Left colon (tissue), 2 donors: ENCODE measurements around the gene LTBP2. TPM values are rescaled to one million over a fixed set of nuclear protein-coding genes. Genes with fewer than 3 reads are reported as not detected.
A peak's percentile ranks its signal among the peaks of the same experiment; 100 is the strongest.

Experiments
- ATAC-seq: fragments of 200-7000 bp; cut with Tn5 transposase; one replicate; pipeline ENCODE4 v1.9.1; 2020; ENCODE audit warnings: mild to moderate bottlenecking, moderate library complexity
- DNase-seq, 2 donors: peaks; one replicate each; pipeline ENCODE4 v3.0.0-alpha.2; 2020
- intact Hi-C, 2 donors: fragments of 100-400 bp; cut with DNase I in 1 of 2; cut with micrococcal nuclease in 1 of 2; formaldehyde crosslinking; loops; one replicate each; pipeline versions ENCODE4 v1.11.2 to v1.14.0; 2022; cut with DNase I, micrococcal nuclease
- total RNA-seq, 2 donors: library from RNA; stranded (reverse); fragmentation: NEBNext Ultra II Directional; extraction: Animal tissue kit (Norgen Biotek cat#: 25700); gene quantifications; one replicate each; pipeline ENCODE4 v1.2.1, GENCODE V29; 2021
- donor health status: DM: no; HTN: no; CAD: no.
- donor health status: DM: yes; HTN: yes; CAD: no.

Gene LTBP2
- total RNA-seq, 2 donors from 2014 or later = 2.8 to 6.4 TPM

DNA sequence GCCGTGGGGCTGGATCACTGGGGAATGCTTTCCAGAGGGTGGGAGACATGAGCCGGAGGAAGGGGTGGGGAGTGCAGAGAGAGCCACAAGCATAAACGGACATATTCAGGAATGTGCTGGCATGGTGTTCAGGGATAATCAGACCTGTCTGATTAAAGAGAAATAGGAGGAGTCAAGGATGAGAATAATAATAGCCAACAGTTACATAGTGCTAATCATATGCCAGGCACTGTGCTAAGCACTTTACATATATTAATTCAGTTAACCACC is 43.7 kb downstream of the LTBP2 start:
- ATAC-seq = no peak
- no peak for DNase-seq
- intact Hi-C loops = no loop called here

- ATAC-seq (no peak), DNase-seq (no peak)
- intact Hi-C loops = no loop called here
These were observed 44.2 kb downstream of the LTBP2 start for GRCh38 chr14:74567646-74568379.

- intact Hi-C loops = no loop called here
- DNase-seq = no peak
- ATAC-seq = no peak
These were observed 44.8 kb downstream of the LTBP2 start for GRCh38 chr14:74567219-74567618.

DNA sequence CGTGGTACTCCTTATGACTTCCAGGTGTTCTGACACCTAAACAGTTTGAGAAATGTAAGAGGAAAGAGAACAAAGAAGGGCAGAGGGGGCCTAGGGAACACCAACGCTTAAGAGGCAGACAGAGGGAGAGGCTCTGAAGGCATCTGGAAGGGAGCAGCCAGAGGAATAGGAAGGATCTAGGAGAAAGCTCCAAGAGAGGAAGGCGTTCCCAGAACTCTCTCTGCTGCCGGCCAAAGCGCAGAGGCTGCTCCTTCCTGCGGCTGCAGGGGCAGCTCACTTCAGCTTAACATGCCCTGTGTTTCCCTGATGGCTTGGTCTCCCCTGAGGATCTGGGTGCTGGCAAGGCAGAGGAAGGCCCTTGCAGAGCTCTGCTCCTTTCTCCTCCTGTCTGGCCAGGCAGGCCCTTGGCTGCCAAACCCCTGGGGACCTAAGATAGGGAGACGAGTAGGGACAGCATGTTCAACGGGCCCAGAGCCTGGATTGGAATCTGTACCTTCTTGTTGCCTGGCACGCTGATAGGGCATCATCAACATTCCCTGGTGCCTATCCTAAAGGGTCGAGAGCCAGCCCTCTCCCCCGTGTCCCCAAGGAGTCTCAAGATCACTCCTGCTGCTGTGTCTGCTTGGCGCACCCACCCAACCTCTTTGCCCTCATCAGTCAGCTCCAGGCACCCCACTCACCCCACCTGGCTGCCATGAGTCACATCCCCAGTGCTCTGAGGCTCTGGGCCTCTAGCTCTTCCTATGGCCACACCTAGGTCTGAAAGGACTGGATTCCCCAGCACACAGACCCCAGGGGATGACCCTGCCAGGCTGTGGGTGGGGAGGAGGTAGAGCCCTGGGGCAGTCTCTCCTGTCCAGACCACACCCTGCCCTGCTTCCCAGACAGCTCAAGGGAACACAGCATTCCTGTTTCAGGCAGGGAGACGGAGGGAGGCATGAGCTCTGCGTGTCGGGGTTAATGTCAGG is 45.6 kb downstream of the LTBP2 start:
- intact Hi-C loops = no loop called here
- DNase-seq = no peak
- ATAC-seq = no peak

DNA sequence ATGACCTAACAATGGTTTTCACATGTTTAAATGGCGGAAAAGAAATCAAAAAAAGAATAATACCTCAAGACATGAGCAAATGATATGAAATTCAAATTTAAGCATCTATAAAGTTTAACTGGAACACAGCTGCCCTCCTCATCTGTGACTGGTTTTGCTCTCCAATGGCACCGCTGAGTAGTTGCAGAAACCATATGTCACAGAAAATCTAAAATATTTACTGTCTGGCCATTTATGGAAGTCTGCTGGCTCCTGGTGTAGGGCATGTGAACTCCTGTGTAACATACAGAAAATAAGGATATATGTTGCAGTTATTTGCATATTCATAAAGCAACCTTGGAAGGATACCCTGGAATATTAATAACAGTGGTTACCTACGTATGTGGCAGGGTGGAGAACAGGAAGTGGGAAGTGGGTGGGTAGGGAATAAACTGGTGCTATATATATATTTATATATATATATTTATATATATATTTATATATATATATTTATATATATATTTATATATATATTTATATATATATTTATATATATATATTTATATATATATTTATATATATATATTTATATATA is 48.4 kb downstream of the LTBP2 start:
- DNase-seq (no peak), ATAC-seq (no peak)
- intact Hi-C loops = no loop called here

GRCh38 chr14:74563233-74563585 is 48.8 kb downstream of the LTBP2 start:
- intact Hi-C loops = no loop called here
- no peak for ATAC-seq

DNA sequence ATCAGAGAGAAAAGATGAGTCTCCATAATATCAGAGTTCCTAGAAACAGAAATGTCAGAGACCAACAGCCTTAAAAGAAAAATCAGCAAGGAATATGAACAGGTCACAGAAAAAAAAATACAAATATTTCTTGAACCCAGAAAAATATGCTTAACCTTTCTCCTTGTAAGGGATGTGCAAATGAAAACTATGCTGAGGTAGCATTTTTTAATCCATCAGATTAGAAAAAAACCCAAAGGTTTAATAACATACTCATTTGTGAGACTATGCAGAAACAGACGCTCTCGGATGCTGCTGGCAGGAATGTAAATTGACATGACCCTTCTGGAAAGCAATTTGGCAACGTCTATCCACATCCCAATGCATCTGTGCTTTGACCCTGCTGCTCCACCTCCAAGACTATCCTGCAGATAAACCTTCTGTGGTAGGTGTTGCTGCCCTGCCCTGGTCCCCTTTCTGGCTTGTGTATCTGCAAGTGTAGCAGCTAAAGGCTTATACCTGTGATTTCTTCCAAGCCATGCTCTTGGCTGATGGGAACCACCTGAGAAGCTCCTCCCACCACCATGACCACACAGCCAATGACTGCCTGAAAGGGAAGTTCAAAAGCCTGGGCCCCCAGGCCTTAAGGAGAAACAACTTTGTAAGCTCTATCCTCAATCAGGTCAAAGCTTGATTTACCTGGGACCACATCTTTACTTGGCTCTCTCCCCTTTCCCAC is 49.4 kb downstream of the LTBP2 start:
- no peak for DNase-seq
- intact Hi-C loops = no loop called here
- ATAC-seq = no peak

More at GRCh38 chr14:74563233-74563585, 48.8 kb downstream of the LTBP2 start:
- no peak for DNase-seq

- ATAC-seq (no peak), DNase-seq (no peak)
- intact Hi-C loops = no loop called here
These were observed 53.4 kb downstream of the LTBP2 start for GRCh38 chr14:74558655-74559054.

- no peak for ATAC-seq
- no peak for DNase-seq
- intact Hi-C loops = no loop called here
These were observed 54.3 kb downstream of the LTBP2 start for GRCh38 chr14:74557691-74558090.

GRCh38 chr14:74555476-74556050 is 56.5 kb downstream of the LTBP2 start:
- intact Hi-C loops = no loop called here
- DNase-seq (no peak), ATAC-seq (no peak)

DNA sequence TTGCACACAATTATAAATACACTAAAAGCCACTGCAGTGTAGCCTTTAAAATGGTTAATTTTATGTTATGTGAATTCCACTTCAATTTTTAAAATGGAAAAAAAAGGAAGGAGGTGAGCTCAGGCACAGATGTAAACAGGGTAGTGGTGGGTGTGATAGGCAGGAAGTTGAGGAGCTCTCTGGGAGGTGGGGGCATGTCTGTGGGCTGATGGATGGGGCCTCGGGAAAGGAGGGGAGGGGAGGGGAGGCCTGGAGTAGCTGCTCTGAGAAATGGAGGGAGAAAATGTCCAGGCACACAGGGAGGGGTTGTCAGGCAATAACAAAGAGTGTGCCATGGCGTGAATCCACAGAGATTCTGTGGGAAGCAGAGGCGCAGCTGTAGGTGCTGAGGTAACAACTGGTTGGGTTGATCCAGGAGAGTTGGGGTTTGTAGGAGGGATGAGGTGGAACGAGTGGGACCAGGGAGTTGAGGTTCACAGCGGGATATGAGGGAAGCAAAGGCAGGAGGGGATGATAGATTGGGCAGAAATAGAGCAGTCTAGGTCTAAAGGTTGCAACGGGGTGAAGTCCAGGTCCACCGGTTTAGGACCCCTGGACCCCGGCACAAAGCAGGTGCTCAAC is 57.2 kb downstream of the LTBP2 start:
- ATAC-seq (no peak), DNase-seq (no peak)
- intact Hi-C loops = no loop called here

DNA sequence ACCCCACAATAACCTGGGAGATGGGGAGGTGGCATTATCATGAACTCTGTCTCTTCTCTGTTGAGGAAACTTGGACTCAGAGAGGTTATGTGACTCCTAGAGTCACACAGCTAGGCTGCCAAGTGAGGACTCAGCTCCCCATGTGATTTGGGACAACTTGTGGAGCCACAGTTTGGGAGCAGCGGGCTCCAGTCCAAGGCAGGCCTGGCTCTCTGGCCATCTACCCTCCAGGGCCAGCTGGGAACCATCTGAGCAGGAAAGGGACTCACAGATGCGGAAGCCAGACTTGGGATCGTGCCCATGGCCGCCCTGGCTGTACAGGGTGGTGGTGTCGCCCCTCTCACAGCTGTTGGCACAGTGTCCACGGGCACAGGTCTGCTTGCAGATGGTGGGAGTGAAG is 59.4 kb downstream of the LTBP2 start:
- intact Hi-C loops = no loop called here
- peak; percentile 46 to 52 for DNase-seq
- ATAC-seq = no peak

DNA sequence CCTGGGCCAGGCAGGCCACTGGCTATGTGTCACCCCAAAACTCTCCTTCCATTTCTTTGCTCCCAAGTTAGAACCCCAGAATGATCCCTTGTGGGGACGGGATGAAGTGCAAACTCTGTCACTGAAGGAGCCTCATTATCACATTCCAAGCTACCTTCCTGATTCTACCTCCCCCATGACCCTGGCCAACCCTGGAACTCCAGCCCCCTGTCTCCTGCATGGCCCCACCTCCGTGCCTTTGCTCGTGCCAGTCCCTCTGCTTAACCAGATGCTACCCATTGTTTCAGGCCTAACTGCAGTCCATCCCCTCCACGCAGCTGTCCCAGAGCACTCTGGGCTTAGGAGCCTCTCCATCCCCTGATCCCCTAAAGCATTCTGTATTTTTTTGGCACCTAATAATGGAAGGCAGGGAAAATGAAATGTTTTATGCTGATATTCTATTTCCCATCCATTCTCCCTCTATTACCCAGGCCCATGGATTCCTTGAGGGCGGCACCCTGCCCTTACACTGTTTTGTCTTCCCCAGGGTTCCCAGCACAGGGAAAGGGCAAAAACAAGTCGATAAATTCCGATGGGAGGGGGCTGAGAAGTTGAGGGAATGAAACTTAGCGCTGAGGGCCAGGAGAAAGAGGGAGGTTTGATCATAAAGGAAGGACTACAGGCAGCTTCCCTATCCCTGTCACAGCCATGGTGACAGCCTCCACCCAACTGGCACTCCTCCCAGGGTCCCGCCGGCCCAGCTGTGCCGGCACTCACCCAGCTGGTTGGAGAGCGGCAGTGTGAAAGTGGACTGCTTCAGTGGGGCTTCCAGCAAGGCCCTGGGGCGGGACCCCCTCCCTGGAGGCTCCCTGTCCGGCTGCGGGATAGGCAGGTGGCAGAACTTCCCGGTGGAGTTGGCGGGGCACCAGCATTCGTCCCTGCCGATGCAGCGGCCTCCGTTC is 60.3 kb downstream of the LTBP2 start:
- DNase-seq = no peak
- ATAC-seq = no peak
- intact Hi-C loops = no loop called here

- DNase-seq (no peak), ATAC-seq (no peak)
- intact Hi-C loops = no loop called here
These were observed 61.0 kb downstream of the LTBP2 start for GRCh38 chr14:74551001-74551400.

GRCh38 chr14:74550071-74550470 is 62.0 kb downstream of the LTBP2 start:
- intact Hi-C loops = no loop called here
- DNase-seq = no peak
- no peak for ATAC-seq

- DNase-seq = no peak
- intact Hi-C loops = no loop called here
- ATAC-seq = no peak
These were observed 62.4 kb downstream of the LTBP2 start for GRCh38 chr14:74549588-74549987.

GRCh38 chr14:74548881-74549280 is 63.2 kb downstream of the LTBP2 start:
- no peak for DNase-seq
- ATAC-seq = no peak
- intact Hi-C loops = no loop called here
